GM23338 (cell line): ENCODE results near the gene GNPTG. TPM values are rescaled to one million over a fixed set of nuclear protein-coding genes. Genes with fewer than 3 reads are reported as not detected.

ENCODE experiments used
- ATAC-seq: fragments of 200-7000 bp; cut with Tn5 transposase; 3 replicates; pipeline ENCODE4 v1.9.1; 2020
- DNase-seq: peaks from one replicate; pipeline ENCODE4 v3.0.0-alpha.2; 2015; ENCODE audit warnings: low spot score
- H2AFZ ChIP-seq: fragments of 200-600 bp; sonication (generic); 2 replicates; pipeline ENCODE4 v1.8.0; 2016; ENCODE audit warnings: antibody characterized with exemption, mild to moderate bottlenecking, moderate library complexity
- H3F3A ChIP-seq: fragments of 200-600 bp; sonication (generic); replicated peaks from 2 replicates; pipeline ENCODE4 v1.8.0; 2017; ENCODE audit warnings: antibody characterized with exemption, mixed run types, low read depth
- H3K27ac ChIP-seq: fragments of 200-600 bp; sonication (generic); 2 replicates; pipeline ENCODE4 v1.6.1; 2016; ENCODE audit warnings: low read depth
- H3K27me3 ChIP-seq: fragments of 200-600 bp; sonication (generic); 2 replicates; pipeline ENCODE4 v1.8.0; 2016; ENCODE audit warnings: mild to moderate bottlenecking, mixed run types, moderate library complexity; ENCODE audit not compliant: insufficient read depth
- H3K36me3 ChIP-seq: fragments of 200-600 bp; sonication (generic); 2 replicates; pipeline ENCODE4 v1.8.0; 2016; ENCODE audit warnings: mild to moderate bottlenecking; ENCODE audit not compliant: insufficient read depth
- H3K4me1 ChIP-seq: fragments of 200-600 bp; sonication (generic); 2 replicates; pipeline ENCODE4 v1.8.0; 2016; ENCODE audit warnings: mild to moderate bottlenecking, moderate library complexity; ENCODE audit not compliant: insufficient read depth
- H3K4me2 ChIP-seq: fragments of 200-600 bp; sonication (generic); 2 replicates; pipeline ENCODE4 v1.7.1; 2017; ENCODE audit warnings: mixed run types
- H3K4me3 ChIP-seq: fragments of 200-600 bp; sonication (generic); 2 replicates; pipeline ENCODE4 v1.6.1; 2016; ENCODE audit warnings: mixed run types
- H3K79me2 ChIP-seq: fragments of 200-600 bp; sonication (generic); replicated peaks from 2 replicates; pipeline ENCODE4 v1.8.0; 2017; ENCODE audit warnings: mild to moderate bottlenecking; ENCODE audit not compliant: insufficient read depth
- H3K9me2 ChIP-seq: fragments of 200-600 bp; sonication (generic); 2 replicates; pipeline ENCODE4 v1.8.0; 2017; ENCODE audit not compliant: insufficient read depth
- H4K20me1 ChIP-seq: fragments of 200-600 bp; sonication (generic); replicated peaks from 2 replicates; pipeline ENCODE4 v1.8.0; 2017; ENCODE audit warnings: mild to moderate bottlenecking; ENCODE audit not compliant: insufficient read depth
- H3K27ac Mint-ChIP-seq: 2 replicates; pipeline ENCODE4 v1.8.0; 2020; ENCODE audit warnings: inconsistent platforms, mild to moderate bottlenecking, moderate library complexity, mixed read lengths
- H3K27me3 Mint-ChIP-seq: 3 replicates; pipeline ENCODE4 v1.8.0; 2022; ENCODE audit warnings: low read depth, mild to moderate bottlenecking, moderate library complexity, mixed read lengths, inconsistent platforms; ENCODE audit not compliant: insufficient read depth, poor library complexity
- H3K36me3 Mint-ChIP-seq: 3 replicates; pipeline ENCODE4 v1.8.0; 2021; ENCODE audit warnings: low read depth, mild to moderate bottlenecking, inconsistent platforms, moderate library complexity, mixed read lengths
- H3K4me1 Mint-ChIP-seq: 3 replicates; pipeline ENCODE4 v1.8.0; 2020; ENCODE audit warnings: mild to moderate bottlenecking, inconsistent platforms, mixed read lengths
- H3K4me3 Mint-ChIP-seq: 3 replicates; pipeline ENCODE4 v1.8.0; 2021; ENCODE audit warnings: moderate library complexity, mild to moderate bottlenecking, inconsistent platforms, mixed read lengths
- H3K9me3 Mint-ChIP-seq: 3 replicates; pipeline ENCODE4 v1.8.0; 2020; ENCODE audit warnings: moderate library complexity, mild to moderate bottlenecking, inconsistent platforms, mixed read lengths
- CREB1 ChIP-seq: fragments of 250-450 bp; sonication (Bioruptor Pico); IDR thresholded peaks from 2 replicates; pipeline ENCODE4 v1.5.0; 2020; ENCODE audit warnings: low read depth, mild to moderate bottlenecking, moderate library complexity
- EZH2 ChIP-seq: fragments of 200-600 bp; sonication (generic); IDR thresholded peaks from one replicate; pipeline ENCODE4 v1.8.0; 2017; ENCODE audit warnings: antibody characterized with exemption, mild to moderate bottlenecking, low read depth; ENCODE audit not compliant: unreplicated experiment
- EZH2phosphoT487 ChIP-seq: fragments of 200-600 bp; sonication (generic); IDR thresholded peaks from one replicate; pipeline ENCODE4 v1.8.1; 2018; ENCODE audit warnings: antibody characterized with exemption; ENCODE audit not compliant: unreplicated experiment
- JUNB ChIP-seq: IDR thresholded peaks from one replicate; pipeline ENCODE4 v1.6.1; 2016; ENCODE audit warnings: antibody characterized with exemption; ENCODE audit not compliant: unreplicated experiment
- NANOG ChIP-seq: IDR thresholded peaks from 2 replicates; pipeline ENCODE4 v1.6.1; 2016; ENCODE audit warnings: antibody characterized with exemption, borderline replicate concordance
- POLR2AphosphoS5 ChIP-seq: IDR thresholded peaks from 2 replicates; pipeline ENCODE4 v1.6.1; 2016; ENCODE audit warnings: antibody characterized with exemption, low read depth
- STAT1 ChIP-seq: IDR thresholded peaks from one replicate; pipeline ENCODE4 v1.6.1; 2016; ENCODE audit warnings: antibody characterized with exemption; ENCODE audit not compliant: unreplicated experiment
- ZNF114 ChIP-seq: fragments of 250-450 bp; sonication (Bioruptor Pico); IDR thresholded peaks from 2 replicates; pipeline ENCODE4 v1.5.0; 2020; ENCODE audit warnings: mild to moderate bottlenecking, moderate library complexity
- ZNF331 ChIP-seq: fragments of 250-450 bp; sonication (Bioruptor Pico); IDR thresholded peaks from 2 replicates; pipeline ENCODE4 v1.5.0; 2020; ENCODE audit warnings: low read depth, mild to moderate bottlenecking, moderate library complexity
- polyA plus RNA-seq: library from polyadenylated mRNA; unstranded; fragments of >200 nt; fragmentation: Nextera tagmentation; extraction: Ambion mirVana; gene quantifications from 2 replicates; pipeline ENCODE4 v1.2.1, GENCODE V29; 2016
- total RNA-seq: library from RNA; depleted of rRNA; stranded (reverse); fragments of >200 nt; shearing (Covaris generic); gene quantifications from 2 replicates; pipeline ENCODE4 v1.2.3, GENCODE V29; 2014
- TF ChIP-seq, protein P1 (sequence below), 2 experiments: fragments of 200-600 bp in 1 of 2; sonication (generic) in 1 of 2; conservative IDR thresholded peaks; 2 replicates each; pipeline versions ENCODE4 v1.5.1 to v1.6.1; 2016 to 2017; ENCODE audit warnings: antibody characterized with exemption in 2 of 2, low read depth in 2 of 2, mild to moderate bottlenecking in 2 of 2, moderate library complexity in 1 of 2
- TF ChIP-seq, protein P2 (sequence below): IDR thresholded peaks from 2 replicates; pipeline ENCODE4 v1.6.1; 2016; ENCODE audit warnings: antibody characterized with exemption
- TF ChIP-seq, protein P3 (sequence below): IDR thresholded peaks from one replicate; pipeline ENCODE4 v1.6.1; 2018; ENCODE audit warnings: antibody characterized with exemption; ENCODE audit not compliant: unreplicated experiment

GNPTG gene
- total and polyA plus RNA-seq, 2 experiments from 2014 or later = 23.3 to 41.0 TPM

DNA sequence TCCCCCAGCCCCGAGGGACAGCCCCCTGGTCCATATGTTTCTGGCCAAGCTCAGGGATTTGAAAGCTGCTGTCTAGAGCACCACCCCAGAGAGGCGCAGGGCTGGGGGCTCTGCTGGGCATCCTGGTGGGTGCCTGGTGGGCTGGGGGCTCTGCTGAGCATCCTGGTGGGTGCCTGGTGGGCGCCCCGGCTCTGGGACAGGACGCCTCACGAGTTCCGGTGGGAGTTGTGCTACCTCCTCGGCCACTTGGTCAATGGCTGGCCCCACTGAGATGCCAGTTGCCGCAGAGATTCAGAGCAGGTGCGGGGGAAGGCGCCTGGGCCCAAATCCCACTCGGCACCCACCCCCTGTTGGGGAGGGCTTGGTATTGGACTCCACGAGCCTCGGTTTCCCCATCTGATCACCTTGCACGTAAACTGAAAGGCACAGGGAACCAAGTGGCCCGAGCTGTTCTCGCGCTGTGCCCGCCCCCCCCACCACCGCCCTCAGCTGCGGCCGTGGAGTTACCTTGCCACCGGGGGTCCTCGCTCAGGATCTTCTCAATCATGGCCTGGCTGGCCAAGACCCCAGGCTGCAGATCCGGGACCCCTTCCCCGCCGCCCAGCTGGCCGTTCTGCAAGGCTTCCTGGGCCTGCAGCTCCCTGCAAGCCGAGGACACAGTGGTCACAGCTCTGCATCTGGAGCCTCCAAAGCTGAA, 49.5 kb downstream of the GNPTG start:
- H3K9me2 ChIP-seq = no peaks in the 10 kb centered on the region
- H3K9me3 Mint-ChIP-seq = no peaks in the 10 kb centered on the region
- peaks cover 15% of the 10 kb centered on the region; the same call in 2 of the 3 replicates for H3K36me3 Mint-ChIP-seq
- no peaks in the 10 kb centered on the region for H3K36me3 ChIP-seq
- no peak overlapping the region for H3K4me3 ChIP-seq
- peaks cover 2% of the 10 kb centered on the region; the same call in 1 of the 2 replicates for H4K20me1 ChIP-seq
- no peaks in the 10 kb centered on the region for H3K4me1 ChIP-seq
- no peak overlapping the region for H3K4me3 Mint-ChIP-seq
- H3K27me3 Mint-ChIP-seq = peaks cover 12% of the 10 kb centered on the region
- DNase-seq (no peak), ATAC-seq (peak; percentile 44; the same call in 1 of the 3 replicates)
- H2AFZ ChIP-seq = no peak overlapping the region
- TF ChIP-seq, protein P1, sequence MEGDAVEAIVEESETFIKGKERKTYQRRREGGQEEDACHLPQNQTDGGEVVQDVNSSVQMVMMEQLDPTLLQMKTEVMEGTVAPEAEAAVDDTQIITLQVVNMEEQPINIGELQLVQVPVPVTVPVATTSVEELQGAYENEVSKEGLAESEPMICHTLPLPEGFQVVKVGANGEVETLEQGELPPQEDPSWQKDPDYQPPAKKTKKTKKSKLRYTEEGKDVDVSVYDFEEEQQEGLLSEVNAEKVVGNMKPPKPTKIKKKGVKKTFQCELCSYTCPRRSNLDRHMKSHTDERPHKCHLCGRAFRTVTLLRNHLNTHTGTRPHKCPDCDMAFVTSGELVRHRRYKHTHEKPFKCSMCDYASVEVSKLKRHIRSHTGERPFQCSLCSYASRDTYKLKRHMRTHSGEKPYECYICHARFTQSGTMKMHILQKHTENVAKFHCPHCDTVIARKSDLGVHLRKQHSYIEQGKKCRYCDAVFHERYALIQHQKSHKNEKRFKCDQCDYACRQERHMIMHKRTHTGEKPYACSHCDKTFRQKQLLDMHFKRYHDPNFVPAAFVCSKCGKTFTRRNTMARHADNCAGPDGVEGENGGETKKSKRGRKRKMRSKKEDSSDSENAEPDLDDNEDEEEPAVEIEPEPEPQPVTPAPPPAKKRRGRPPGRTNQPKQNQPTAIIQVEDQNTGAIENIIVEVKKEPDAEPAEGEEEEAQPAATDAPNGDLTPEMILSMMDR (conservative IDR thresholded peaks at IDR 0.05; ENCODE audit: low read depth in 2 of 2) = peak in 1 of 2 experiments; percentile 39; a peak in 2 of 4 replicates
- TF ChIP-seq JUNB (no peak), POLR2AphosphoS5 (no peak)
- H3K27ac ChIP-seq = no peak overlapping the region
- H3F3A ChIP-seq = no peaks in the 10 kb centered on the region
- no peaks in the 10 kb centered on the region for H3K79me2 ChIP-seq
- H3K4me2 ChIP-seq = no peak overlapping the region
- H3K4me1 Mint-ChIP-seq = no peaks in the 10 kb centered on the region; the same call in 2 of the 3 replicates
- no peaks in the 10 kb centered on the region for H3K27me3 ChIP-seq
- no peak overlapping the region for H3K27ac Mint-ChIP-seq

DNA sequence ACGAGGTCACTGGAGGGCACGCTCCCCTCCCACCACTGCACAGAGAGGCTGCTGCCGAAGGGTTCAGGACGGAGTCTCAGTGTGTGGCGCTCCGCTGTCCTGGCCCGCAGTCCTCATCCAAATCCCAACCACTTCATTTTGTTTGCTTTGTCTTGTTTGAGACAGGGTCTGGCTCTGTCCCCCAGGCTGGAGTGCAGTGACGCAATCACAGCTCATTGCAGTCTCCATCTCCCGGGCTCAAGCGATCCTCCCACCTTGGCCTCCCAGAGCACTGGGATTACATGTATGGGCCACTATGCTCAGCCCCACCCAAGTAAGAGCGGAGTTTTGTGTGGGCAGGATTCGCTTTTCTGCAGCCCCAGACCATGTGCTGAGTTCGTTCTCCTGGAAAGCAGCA, 50.0 kb downstream of the GNPTG start:
- Histone ChIP-seq H3K79me2 (peaks cover 5% of the 10 kb centered on the region), H3K4me1 (no peaks in the 10 kb centered on the region), H3K4me3 (no peak overlapping the region), H4K20me1 (peaks cover 7% of the 10 kb centered on the region), H3K27me3 (no peaks in the 10 kb centered on the region), H3K4me2 (no peak overlapping the region), H3K36me3 (no peaks in the 10 kb centered on the region), H3F3A (no peaks in the 10 kb centered on the region), H3K27ac (no peak overlapping the region), H3K9me2 (no peaks in the 10 kb centered on the region), H2AFZ (no peak overlapping the region)
- no peak overlapping the region for H3K27ac Mint-ChIP-seq
- DNase-seq = no peak
- no peak for ATAC-seq
- peaks cover 15% of the 10 kb centered on the region; the same call in 2 of the 3 replicates for H3K36me3 Mint-ChIP-seq
- peaks cover 13% of the 10 kb centered on the region for H3K27me3 Mint-ChIP-seq
- H3K4me1 Mint-ChIP-seq = no peaks in the 10 kb centered on the region; the same call in 2 of the 3 replicates
- H3K9me3 Mint-ChIP-seq = no peaks in the 10 kb centered on the region
- no peak overlapping the region; the same call in 2 of the 3 replicates for H3K4me3 Mint-ChIP-seq
- TF ChIP-seq NANOG (no peak), STAT1 (no peak), EZH2phosphoT487 (no peak), JUNB (no peak), EZH2 (no peak), ZNF331 (no peak), ZNF114 (no peak), CREB1 (CRISPR knock-in tag) (no peak), POLR2AphosphoS5 (no peak)
- TF ChIP-seq, protein P2, sequence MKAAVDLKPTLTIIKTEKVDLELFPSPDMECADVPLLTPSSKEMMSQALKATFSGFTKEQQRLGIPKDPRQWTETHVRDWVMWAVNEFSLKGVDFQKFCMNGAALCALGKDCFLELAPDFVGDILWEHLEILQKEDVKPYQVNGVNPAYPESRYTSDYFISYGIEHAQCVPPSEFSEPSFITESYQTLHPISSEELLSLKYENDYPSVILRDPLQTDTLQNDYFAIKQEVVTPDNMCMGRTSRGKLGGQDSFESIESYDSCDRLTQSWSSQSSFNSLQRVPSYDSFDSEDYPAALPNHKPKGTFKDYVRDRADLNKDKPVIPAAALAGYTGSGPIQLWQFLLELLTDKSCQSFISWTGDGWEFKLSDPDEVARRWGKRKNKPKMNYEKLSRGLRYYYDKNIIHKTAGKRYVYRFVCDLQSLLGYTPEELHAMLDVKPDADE = no peak
- TF ChIP-seq, protein P3, sequence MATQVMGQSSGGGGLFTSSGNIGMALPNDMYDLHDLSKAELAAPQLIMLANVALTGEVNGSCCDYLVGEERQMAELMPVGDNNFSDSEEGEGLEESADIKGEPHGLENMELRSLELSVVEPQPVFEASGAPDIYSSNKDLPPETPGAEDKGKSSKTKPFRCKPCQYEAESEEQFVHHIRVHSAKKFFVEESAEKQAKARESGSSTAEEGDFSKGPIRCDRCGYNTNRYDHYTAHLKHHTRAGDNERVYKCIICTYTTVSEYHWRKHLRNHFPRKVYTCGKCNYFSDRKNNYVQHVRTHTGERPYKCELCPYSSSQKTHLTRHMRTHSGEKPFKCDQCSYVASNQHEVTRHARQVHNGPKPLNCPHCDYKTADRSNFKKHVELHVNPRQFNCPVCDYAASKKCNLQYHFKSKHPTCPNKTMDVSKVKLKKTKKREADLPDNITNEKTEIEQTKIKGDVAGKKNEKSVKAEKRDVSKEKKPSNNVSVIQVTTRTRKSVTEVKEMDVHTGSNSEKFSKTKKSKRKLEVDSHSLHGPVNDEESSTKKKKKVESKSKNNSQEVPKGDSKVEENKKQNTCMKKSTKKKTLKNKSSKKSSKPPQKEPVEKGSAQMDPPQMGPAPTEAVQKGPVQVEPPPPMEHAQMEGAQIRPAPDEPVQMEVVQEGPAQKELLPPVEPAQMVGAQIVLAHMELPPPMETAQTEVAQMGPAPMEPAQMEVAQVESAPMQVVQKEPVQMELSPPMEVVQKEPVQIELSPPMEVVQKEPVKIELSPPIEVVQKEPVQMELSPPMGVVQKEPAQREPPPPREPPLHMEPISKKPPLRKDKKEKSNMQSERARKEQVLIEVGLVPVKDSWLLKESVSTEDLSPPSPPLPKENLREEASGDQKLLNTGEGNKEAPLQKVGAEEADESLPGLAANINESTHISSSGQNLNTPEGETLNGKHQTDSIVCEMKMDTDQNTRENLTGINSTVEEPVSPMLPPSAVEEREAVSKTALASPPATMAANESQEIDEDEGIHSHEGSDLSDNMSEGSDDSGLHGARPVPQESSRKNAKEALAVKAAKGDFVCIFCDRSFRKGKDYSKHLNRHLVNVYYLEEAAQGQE = no peak
- TF ChIP-seq, protein P1 (conservative IDR thresholded peaks at IDR 0.05; ENCODE audit: low read depth in 2 of 2) = no peak
